Stimulated activated effector memory CD8-positive, alpha-beta T cell treated with anti-CD3 and anti-CD28 coated beads, Interleukin-12 subunit alpha, Interleukin-12 subunit beta, amount 100 ng/mL, for 72 hours (primary cell): ENCODE data around the gene NELL2.

Source experiments
- ATAC-seq: fragments of 150-1000 bp; cut with Tn5 transposase; 2 replicates; pipeline ENCODE4 v1.10.0; 2021
- DNase-seq, 2 donors: peaks; one replicate each; pipeline ENCODE4 v3.0.0; 2021 to 2022; ENCODE audit warnings: low spot score in 2 of 2
- H3K27ac Mint-ChIP-seq: one replicate; pipeline ENCODE4 v1.8.0; 2022; ENCODE audit warnings: mild to moderate bottlenecking, mixed read lengths
- H3K36me3 Mint-ChIP-seq: one replicate; pipeline ENCODE4 v1.8.0; 2022; ENCODE audit warnings: mild to moderate bottlenecking, mixed read lengths
- H3K4me1 Mint-ChIP-seq: one replicate; pipeline ENCODE4 v1.8.0; 2022; ENCODE audit warnings: mixed read lengths
- H3K4me3 Mint-ChIP-seq: one replicate; pipeline ENCODE4 v1.8.0; 2022; ENCODE audit warnings: mild to moderate bottlenecking, mixed read lengths
- H3K9me3 Mint-ChIP-seq: one replicate; pipeline ENCODE4 v1.8.0; 2022; ENCODE audit warnings: mixed read lengths

NELL2 gene

DNA sequence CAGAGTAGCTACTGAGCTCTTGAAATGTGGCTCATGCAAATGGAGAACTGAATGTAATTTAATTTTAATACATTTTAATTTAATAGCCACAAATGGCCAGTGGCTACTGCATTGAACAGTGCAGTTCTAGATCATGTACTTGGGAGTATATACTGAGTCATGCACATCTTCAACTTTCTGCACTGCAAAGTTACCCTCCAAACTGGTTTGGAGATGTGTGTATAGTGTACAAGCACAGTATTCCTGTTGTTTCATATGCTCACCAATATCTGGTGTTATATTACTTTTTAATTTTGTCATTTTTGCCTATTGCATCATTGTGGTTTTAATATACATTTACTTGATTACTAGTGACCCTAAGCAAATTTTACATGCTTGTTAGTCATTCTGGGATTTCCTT, 372.8 kb downstream of the NELL2 start:
- H3K4me3 Mint-ChIP-seq: no peak overlapping the region
- no peak for DNase-seq
- no peaks in the 10 kb centered on the region for H3K4me1 Mint-ChIP-seq

GRCh38 chr12:44502681-44503080, 373.4 kb downstream of the NELL2 start:
- H3K4me3 Mint-ChIP-seq: no peak overlapping the region
- H3K4me1 Mint-ChIP-seq: no peaks in the 10 kb centered on the region
- no peaks in the 10 kb centered on the region for H3K9me3 Mint-ChIP-seq
- no peaks in the 10 kb centered on the region for H3K36me3 Mint-ChIP-seq
- ATAC-seq (no peak), DNase-seq (no peak)
- no peak overlapping the region for H3K27ac Mint-ChIP-seq

More for the DNA sequence above, 372.8 kb downstream of the NELL2 start:
- Mint-ChIP-seq H3K9me3 (no peaks in the 10 kb centered on the region), H3K36me3 (no peaks in the 10 kb centered on the region), H3K27ac (no peak overlapping the region)
- ATAC-seq: no peak

DNA sequence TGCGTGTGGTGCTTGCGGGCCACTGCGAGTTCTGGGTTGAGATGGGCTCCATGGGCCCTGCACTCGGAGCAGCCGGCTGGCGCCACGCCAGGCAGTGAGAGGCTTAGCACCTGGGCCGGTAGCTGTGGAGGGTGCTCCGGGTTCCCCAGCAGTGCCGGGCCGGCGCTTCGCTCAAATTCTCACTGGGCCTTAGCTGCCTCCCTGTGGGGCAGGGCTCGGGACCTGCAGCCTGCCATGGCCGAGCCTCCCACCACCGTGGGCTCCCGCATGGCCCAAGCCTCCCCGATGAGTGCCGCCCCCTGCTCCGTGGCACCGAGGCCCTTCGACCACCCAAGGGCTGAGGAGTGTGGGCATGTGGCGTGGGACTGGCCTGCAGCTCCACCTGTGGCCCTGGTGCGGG, 375.7 kb downstream of the NELL2 start:
- Mint-ChIP-seq H3K4me1 (no peaks in the 10 kb centered on the region), H3K9me3 (no peaks in the 10 kb centered on the region), H3K27ac (no peak overlapping the region), H3K36me3 (no peaks in the 10 kb centered on the region), H3K4me3 (no peak overlapping the region)
- DNase-seq (no peak), ATAC-seq (peak; percentile 21)

GRCh38 chr12:44497044-44497443, 379.1 kb downstream of the NELL2 start:
- Mint-ChIP-seq H3K36me3 (no peaks in the 10 kb centered on the region), H3K9me3 (peaks cover 3% of the 10 kb centered on the region), H3K27ac (no peak overlapping the region), H3K4me3 (no peak overlapping the region), H3K4me1 (no peaks in the 10 kb centered on the region)
- ATAC-seq (no peak), DNase-seq (no peak)

GRCh38 chr12:44490181-44490580, 385.9 kb downstream of the NELL2 start:
- DNase-seq (no peak), ATAC-seq (no peak)
- Mint-ChIP-seq H3K27ac (no peak overlapping the region), H3K4me1 (no peaks in the 10 kb centered on the region), H3K36me3 (no peaks in the 10 kb centered on the region), H3K4me3 (no peak overlapping the region), H3K9me3 (peaks cover 3% of the 10 kb centered on the region)

GRCh38 chr12:44488180-44488579, 387.9 kb downstream of the NELL2 start:
- no peak for ATAC-seq
- H3K27ac Mint-ChIP-seq: no peak overlapping the region
- no peaks in the 10 kb centered on the region for H3K36me3 Mint-ChIP-seq
- no peaks in the 10 kb centered on the region for H3K4me1 Mint-ChIP-seq
- DNase-seq: no peak
- H3K4me3 Mint-ChIP-seq: no peak overlapping the region
- no peaks in the 10 kb centered on the region for H3K9me3 Mint-ChIP-seq

- H3K36me3 Mint-ChIP-seq: no peaks in the 10 kb centered on the region
- no peak overlapping the region for H3K27ac Mint-ChIP-seq
- ATAC-seq (no peak), DNase-seq (no peak)
- no peaks in the 10 kb centered on the region for H3K4me1 Mint-ChIP-seq
- H3K9me3 Mint-ChIP-seq: no peaks in the 10 kb centered on the region
- H3K4me3 Mint-ChIP-seq: no peak overlapping the region
Measured at GRCh38 chr12:44484862-44485261, 391.3 kb downstream of the NELL2 start.

DNA sequence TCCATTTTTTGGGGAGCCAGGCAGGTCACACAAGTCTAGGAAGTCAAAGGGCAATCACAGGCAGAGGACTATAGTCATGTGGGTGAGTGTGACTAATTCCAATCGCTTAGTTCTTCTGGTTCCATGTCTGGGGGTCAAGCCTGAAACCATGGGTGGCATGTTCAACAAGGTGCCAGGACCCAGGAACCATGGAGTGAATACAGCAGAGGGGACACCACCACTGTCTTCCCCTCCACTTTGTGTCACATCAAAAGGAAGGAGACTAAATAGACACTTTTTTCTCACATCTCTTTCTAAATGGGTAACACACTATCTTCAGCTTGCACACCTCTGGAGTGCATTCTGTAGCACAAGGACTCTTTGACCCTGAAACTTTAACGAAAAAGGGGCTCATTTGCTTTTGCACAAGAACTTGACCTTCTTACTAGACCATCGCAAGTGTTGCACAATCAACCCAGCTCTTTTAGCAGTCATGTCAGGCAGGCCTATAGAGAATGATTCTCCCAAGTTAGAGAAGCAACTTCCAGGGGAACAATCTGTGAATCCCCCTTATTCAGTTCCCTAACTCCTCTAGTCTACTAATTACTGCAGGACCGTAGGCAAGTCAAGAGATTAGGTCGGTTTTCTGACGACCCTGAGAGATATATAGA, 398.7 kb downstream of the NELL2 start:
- no peaks in the 10 kb centered on the region for H3K36me3 Mint-ChIP-seq
- no peaks in the 10 kb centered on the region for H3K4me1 Mint-ChIP-seq
- H3K4me3 Mint-ChIP-seq: no peak overlapping the region
- H3K27ac Mint-ChIP-seq: no peak overlapping the region
- DNase-seq (no peak), ATAC-seq (no peak)
- peaks cover 10% of the 10 kb centered on the region for H3K9me3 Mint-ChIP-seq

GRCh38 chr12:44476683-44477082, 399.4 kb downstream of the NELL2 start:
- ATAC-seq (no peak), DNase-seq (no peak)
- Mint-ChIP-seq H3K9me3 (peaks cover 10% of the 10 kb centered on the region), H3K27ac (no peak overlapping the region), H3K4me1 (no peaks in the 10 kb centered on the region), H3K36me3 (no peaks in the 10 kb centered on the region), H3K4me3 (no peak overlapping the region)

GRCh38 chr12:44465139-44465538, 411.0 kb downstream of the NELL2 start:
- Mint-ChIP-seq H3K27ac (no peak overlapping the region), H3K9me3 (peaks cover 3% of the 10 kb centered on the region), H3K36me3 (no peaks in the 10 kb centered on the region), H3K4me3 (no peak overlapping the region), H3K4me1 (no peaks in the 10 kb centered on the region)
- ATAC-seq (no peak), DNase-seq (no peak)

GRCh38 chr12:44464180-44464579, 411.9 kb downstream of the NELL2 start:
- Mint-ChIP-seq H3K9me3 (peaks cover 3% of the 10 kb centered on the region), H3K4me1 (no peaks in the 10 kb centered on the region), H3K27ac (no peak overlapping the region), H3K36me3 (no peaks in the 10 kb centered on the region), H3K4me3 (no peak overlapping the region)
- DNase-seq (no peak), ATAC-seq (no peak)

DNA sequence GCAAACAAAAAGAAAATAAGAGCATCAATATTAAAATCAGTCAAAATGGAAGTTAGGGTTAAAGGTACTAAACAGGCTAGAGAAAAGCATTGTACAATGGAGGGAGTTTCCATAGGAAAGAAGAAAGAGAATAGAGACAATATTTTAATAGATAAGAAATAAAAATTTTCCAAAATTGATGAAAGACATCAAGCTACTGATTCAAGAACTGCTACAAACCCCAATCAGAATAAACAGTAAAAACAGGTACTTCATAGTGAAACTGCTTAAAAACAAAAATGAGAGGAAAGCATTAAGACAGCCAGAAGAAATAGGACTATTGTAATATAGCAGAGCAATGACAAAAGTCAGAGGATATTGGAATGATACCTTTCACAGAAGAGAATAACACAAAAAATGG, 413.4 kb downstream of the NELL2 start:
- no peak for ATAC-seq
- DNase-seq: no peak
- H3K4me3 Mint-ChIP-seq: no peak overlapping the region
- H3K27ac Mint-ChIP-seq: no peak overlapping the region
- peaks cover 3% of the 10 kb centered on the region for H3K9me3 Mint-ChIP-seq
- H3K4me1 Mint-ChIP-seq: no peaks in the 10 kb centered on the region
- no peaks in the 10 kb centered on the region for H3K36me3 Mint-ChIP-seq

DNA sequence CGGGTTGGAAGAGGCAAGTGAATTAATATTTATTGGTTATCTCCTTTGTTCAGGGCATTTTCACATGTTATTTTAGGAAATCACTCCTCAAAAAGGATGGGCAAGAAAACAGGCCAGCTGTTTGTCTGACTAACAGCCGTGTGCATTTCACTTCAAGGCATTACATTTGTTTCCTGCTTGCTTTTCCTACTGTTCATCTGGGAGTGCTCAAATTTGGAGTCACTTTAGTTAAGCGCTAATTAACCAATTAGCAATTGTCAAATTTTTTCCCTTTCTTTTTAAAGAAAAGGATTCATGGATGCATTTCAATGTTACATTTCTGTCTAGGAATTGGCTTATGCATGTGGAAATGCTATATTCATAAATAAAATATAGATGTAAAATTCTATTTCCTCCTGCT, 415.9 kb downstream of the NELL2 start:
- Mint-ChIP-seq H3K4me3 (no peak overlapping the region), H3K9me3 (no peaks in the 10 kb centered on the region), H3K4me1 (no peaks in the 10 kb centered on the region), H3K27ac (no peak overlapping the region), H3K36me3 (no peaks in the 10 kb centered on the region)
- ATAC-seq (no peak), DNase-seq (no peak)

DNA sequence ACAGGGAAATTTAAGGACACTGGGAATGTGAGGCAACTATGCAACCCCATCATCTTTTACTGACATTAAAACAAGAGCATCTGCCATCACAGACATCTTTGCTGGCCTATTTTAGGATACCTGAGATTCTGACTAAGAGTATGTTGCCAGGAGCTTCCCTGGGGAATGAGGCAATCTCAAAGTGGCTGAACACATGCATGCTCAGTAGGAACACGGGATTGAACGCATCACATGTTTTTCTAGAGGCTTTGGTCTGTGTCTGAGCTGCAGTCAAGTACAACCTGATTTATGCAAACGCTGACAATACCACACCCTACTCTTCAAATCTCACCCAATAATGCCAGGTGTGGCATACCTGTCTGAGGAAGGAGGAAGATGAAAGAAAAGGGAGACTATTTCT, 416.5 kb downstream of the NELL2 start:
- ATAC-seq (no peak), DNase-seq (no peak)
- no peaks in the 10 kb centered on the region for H3K36me3 Mint-ChIP-seq
- no peaks in the 10 kb centered on the region for H3K4me1 Mint-ChIP-seq
- H3K4me3 Mint-ChIP-seq: no peak overlapping the region
- no peaks in the 10 kb centered on the region for H3K9me3 Mint-ChIP-seq
- no peak overlapping the region for H3K27ac Mint-ChIP-seq
